ENCODE data around the gene SKOR2.

DNA sequence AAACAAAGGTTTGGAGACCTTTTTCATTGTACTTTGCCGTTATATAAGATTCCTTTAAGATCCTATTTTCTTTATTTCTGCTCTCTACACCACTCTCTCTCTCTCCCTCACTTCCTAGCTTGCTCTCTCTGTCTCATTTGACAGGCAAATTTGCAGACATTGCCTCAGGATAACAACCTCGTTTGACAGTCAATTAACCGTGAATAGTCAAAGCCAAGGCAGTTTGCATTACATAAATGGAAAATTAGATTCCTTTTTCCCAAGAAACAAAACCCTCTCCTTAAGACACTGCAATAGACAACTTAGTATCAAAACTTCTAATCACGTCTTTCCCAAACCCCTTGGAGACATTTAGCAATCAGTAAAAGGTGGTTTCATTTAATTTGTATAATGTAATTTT, 7.4 kb downstream of the SKOR2 start:
- TF ChIP-seq FOXM1 (IDR thresholded peaks at IDR 0.05; ENCODE audit: borderline replicate concordance, low read depth) (no peak), CREB1 (IDR thresholded peaks at IDR 0.05; ENCODE audit: low read depth) (no peak), YY1 (IDR thresholded peaks at IDR 0.05; ENCODE audit: low read depth) (no peak), TAF1 (IDR thresholded peaks at IDR 0.05; ENCODE audit: low read depth) (no peak), TEAD4 (IDR thresholded peaks at IDR 0.05) (no peak), CEBPB (IDR thresholded peaks at IDR 0.05) (no peak), RAD21 (IDR thresholded peaks at IDR 0.05; ENCODE audit: low read depth) (no peak), TCF12 (IDR thresholded peaks at IDR 0.05; ENCODE audit: low read depth) (no peak), EP300 (IDR thresholded peaks at IDR 0.05; ENCODE audit: borderline replicate concordance) (no peak), NFIC (IDR thresholded peaks at IDR 0.05) (no peak)
- TF ChIP-seq, protein P1, sequence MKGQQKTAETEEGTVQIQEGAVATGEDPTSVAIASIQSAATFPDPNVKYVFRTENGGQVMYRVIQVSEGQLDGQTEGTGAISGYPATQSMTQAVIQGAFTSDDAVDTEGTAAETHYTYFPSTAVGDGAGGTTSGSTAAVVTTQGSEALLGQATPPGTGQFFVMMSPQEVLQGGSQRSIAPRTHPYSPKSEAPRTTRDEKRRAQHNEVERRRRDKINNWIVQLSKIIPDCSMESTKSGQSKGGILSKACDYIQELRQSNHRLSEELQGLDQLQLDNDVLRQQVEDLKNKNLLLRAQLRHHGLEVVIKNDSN (IDR thresholded peaks at IDR 0.05), result no peak
- TF ChIP-seq, protein P2, sequence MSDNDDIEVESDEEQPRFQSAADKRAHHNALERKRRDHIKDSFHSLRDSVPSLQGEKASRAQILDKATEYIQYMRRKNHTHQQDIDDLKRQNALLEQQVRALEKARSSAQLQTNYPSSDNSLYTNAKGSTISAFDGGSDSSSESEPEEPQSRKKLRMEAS (IDR thresholded peaks at IDR 0.05), result no peak
- TF ChIP-seq, protein P3, sequence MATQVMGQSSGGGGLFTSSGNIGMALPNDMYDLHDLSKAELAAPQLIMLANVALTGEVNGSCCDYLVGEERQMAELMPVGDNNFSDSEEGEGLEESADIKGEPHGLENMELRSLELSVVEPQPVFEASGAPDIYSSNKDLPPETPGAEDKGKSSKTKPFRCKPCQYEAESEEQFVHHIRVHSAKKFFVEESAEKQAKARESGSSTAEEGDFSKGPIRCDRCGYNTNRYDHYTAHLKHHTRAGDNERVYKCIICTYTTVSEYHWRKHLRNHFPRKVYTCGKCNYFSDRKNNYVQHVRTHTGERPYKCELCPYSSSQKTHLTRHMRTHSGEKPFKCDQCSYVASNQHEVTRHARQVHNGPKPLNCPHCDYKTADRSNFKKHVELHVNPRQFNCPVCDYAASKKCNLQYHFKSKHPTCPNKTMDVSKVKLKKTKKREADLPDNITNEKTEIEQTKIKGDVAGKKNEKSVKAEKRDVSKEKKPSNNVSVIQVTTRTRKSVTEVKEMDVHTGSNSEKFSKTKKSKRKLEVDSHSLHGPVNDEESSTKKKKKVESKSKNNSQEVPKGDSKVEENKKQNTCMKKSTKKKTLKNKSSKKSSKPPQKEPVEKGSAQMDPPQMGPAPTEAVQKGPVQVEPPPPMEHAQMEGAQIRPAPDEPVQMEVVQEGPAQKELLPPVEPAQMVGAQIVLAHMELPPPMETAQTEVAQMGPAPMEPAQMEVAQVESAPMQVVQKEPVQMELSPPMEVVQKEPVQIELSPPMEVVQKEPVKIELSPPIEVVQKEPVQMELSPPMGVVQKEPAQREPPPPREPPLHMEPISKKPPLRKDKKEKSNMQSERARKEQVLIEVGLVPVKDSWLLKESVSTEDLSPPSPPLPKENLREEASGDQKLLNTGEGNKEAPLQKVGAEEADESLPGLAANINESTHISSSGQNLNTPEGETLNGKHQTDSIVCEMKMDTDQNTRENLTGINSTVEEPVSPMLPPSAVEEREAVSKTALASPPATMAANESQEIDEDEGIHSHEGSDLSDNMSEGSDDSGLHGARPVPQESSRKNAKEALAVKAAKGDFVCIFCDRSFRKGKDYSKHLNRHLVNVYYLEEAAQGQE (IDR thresholded peaks at IDR 0.05; ENCODE audit: low read depth), result no peak

Data from Ishikawa (cell line).